HL-60 (cell line): ENCODE measurements around the gene FOXP2.
A peak's percentile ranks its signal among the peaks of the same experiment; 100 is the strongest.

ENCODE experiments used
- DNase-seq, 2 experiments: peaks; one replicate each; pipeline ENCODE4 v3.0.0-alpha.2; 2010 to 2020; ENCODE audit warnings: low read depth in 1 of 2, low spot score in 1 of 2
- H3K27ac ChIP-seq: fragments of 250-450 bp; sonication (Bioruptor Pico); replicated peaks from 2 replicates; pipeline ENCODE4 v1.5.1; 2020; ENCODE audit warnings: mild to moderate bottlenecking, moderate library complexity
- H3K27me3 ChIP-seq: fragments of 250-450 bp; sonication (Bioruptor Pico); 2 replicates; pipeline ENCODE4 v1.5.1; 2021; ENCODE audit warnings: mild to moderate bottlenecking, moderate library complexity; ENCODE audit not compliant: insufficient read depth, poor library complexity, severe bottlenecking
- H3K4me3 ChIP-seq: replicated peaks from 2 replicates; pipeline ENCODE4 v1.5.1; 2011; ENCODE audit warnings: mild to moderate bottlenecking, control low read depth, low read length; ENCODE audit not compliant: insufficient read depth
- GABPA ChIP-seq: IDR thresholded peaks from 2 replicates; pipeline ENCODE4 v1.6.1; 2012; ENCODE audit warnings: low read depth
- POLR2AphosphoS5 ChIP-seq: IDR thresholded peaks from 2 replicates; pipeline ENCODE4 v1.6.1; 2012; ENCODE audit warnings: low read depth
- SPI1 ChIP-seq: IDR thresholded peaks from 2 replicates; pipeline ENCODE4 v1.6.1; 2012; ENCODE audit warnings: low read depth, mild to moderate bottlenecking, borderline replicate concordance
- TF ChIP-seq, protein P1 (sequence below): IDR thresholded peaks from 2 replicates; pipeline ENCODE4 v1.6.1; 2012; ENCODE audit warnings: low read depth; ENCODE audit not compliant: insufficient replicate concordance
- TF ChIP-seq, protein P2 (sequence below): IDR thresholded peaks from one replicate; pipeline ENCODE4 v1.5.1; 2011; ENCODE audit warnings: low read length, control low read depth, inconsistent platforms; ENCODE audit not compliant: insufficient read depth

The FOXP2 gene

GRCh38 chr7:114554781-114555537, 140.3 kb downstream of the FOXP2 start:
- DNase-seq: peak; percentile 36 to 78
- Histone ChIP-seq H3K27ac (no peak overlapping the region), H3K27me3 (no peaks in the 10 kb centered on the region), H3K4me3 (no peak overlapping the region)
- TF ChIP-seq SPI1 (peak; percentile 38; the same call in 1 of the 2 replicates), POLR2AphosphoS5 (no peak)

- H3K4me3 ChIP-seq: no peak overlapping the region
- no peaks in the 10 kb centered on the region for H3K27me3 ChIP-seq
- DNase-seq: no peak
- no peak overlapping the region for H3K27ac ChIP-seq
- TF ChIP-seq POLR2AphosphoS5: no peak
- TF ChIP-seq, protein P1, sequence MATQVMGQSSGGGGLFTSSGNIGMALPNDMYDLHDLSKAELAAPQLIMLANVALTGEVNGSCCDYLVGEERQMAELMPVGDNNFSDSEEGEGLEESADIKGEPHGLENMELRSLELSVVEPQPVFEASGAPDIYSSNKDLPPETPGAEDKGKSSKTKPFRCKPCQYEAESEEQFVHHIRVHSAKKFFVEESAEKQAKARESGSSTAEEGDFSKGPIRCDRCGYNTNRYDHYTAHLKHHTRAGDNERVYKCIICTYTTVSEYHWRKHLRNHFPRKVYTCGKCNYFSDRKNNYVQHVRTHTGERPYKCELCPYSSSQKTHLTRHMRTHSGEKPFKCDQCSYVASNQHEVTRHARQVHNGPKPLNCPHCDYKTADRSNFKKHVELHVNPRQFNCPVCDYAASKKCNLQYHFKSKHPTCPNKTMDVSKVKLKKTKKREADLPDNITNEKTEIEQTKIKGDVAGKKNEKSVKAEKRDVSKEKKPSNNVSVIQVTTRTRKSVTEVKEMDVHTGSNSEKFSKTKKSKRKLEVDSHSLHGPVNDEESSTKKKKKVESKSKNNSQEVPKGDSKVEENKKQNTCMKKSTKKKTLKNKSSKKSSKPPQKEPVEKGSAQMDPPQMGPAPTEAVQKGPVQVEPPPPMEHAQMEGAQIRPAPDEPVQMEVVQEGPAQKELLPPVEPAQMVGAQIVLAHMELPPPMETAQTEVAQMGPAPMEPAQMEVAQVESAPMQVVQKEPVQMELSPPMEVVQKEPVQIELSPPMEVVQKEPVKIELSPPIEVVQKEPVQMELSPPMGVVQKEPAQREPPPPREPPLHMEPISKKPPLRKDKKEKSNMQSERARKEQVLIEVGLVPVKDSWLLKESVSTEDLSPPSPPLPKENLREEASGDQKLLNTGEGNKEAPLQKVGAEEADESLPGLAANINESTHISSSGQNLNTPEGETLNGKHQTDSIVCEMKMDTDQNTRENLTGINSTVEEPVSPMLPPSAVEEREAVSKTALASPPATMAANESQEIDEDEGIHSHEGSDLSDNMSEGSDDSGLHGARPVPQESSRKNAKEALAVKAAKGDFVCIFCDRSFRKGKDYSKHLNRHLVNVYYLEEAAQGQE: no peak
- TF ChIP-seq, protein P2, sequence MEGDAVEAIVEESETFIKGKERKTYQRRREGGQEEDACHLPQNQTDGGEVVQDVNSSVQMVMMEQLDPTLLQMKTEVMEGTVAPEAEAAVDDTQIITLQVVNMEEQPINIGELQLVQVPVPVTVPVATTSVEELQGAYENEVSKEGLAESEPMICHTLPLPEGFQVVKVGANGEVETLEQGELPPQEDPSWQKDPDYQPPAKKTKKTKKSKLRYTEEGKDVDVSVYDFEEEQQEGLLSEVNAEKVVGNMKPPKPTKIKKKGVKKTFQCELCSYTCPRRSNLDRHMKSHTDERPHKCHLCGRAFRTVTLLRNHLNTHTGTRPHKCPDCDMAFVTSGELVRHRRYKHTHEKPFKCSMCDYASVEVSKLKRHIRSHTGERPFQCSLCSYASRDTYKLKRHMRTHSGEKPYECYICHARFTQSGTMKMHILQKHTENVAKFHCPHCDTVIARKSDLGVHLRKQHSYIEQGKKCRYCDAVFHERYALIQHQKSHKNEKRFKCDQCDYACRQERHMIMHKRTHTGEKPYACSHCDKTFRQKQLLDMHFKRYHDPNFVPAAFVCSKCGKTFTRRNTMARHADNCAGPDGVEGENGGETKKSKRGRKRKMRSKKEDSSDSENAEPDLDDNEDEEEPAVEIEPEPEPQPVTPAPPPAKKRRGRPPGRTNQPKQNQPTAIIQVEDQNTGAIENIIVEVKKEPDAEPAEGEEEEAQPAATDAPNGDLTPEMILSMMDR: no peak
- no peak for TF ChIP-seq GABPA
- no peak for TF ChIP-seq SPI1
Observed at GRCh38 chr7:114567416-114567815, 152.8 kb downstream of the FOXP2 start.

- TF ChIP-seq GABPA (no peak), SPI1 (no peak), POLR2AphosphoS5 (no peak)
- TF ChIP-seq, protein P2: no peak
- TF ChIP-seq, protein P1: no peak
- no peak for DNase-seq
- H3K27ac ChIP-seq: no peak overlapping the region
Observed at GRCh38 chr7:114569220-114569619, 154.6 kb downstream of the FOXP2 start.

GRCh38 chr7:114574384-114574783, 159.8 kb downstream of the FOXP2 start:
- DNase-seq: no peak
- Histone ChIP-seq H3K4me3 (no peak overlapping the region), H3K27me3 (peaks cover 2% of the 10 kb centered on the region), H3K27ac (no peak overlapping the region)
- TF ChIP-seq, protein P1: no peak
- TF ChIP-seq GABPA: no peak

More at GRCh38 chr7:114569220-114569619, 154.6 kb downstream of the FOXP2 start:
- Histone ChIP-seq H3K27me3 (no peaks in the 10 kb centered on the region), H3K4me3 (no peak overlapping the region)
